ENCODE measurements around the gene IPO13.

The IPO13 gene

GRCh38 chr1:43949678-43950077, 2.9 kb downstream of the IPO13 start:
- DNase-seq (ENCODE audit: insufficient read length, low spot score) (no peak), FAIRE-seq (no peak)
- TF ChIP-seq POLR2A (IDR thresholded peaks at IDR 0.05; ENCODE audit: low read depth, low read length): no peak

- TF ChIP-seq POLR2A (IDR thresholded peaks at IDR 0.05; ENCODE audit: low read depth, low read length): no peak
- DNase-seq (ENCODE audit: insufficient read length, low spot score): peak; percentile 31
- FAIRE-seq: no peak
These were observed 4.6 kb downstream of the IPO13 start for GRCh38 chr1:43951021-43951985.

- no peak for TF ChIP-seq POLR2A (IDR thresholded peaks at IDR 0.05; ENCODE audit: low read depth, low read length)
- no peak for DNase-seq (ENCODE audit: insufficient read length, low spot score)
- no peak for FAIRE-seq
These were observed 6.1 kb downstream of the IPO13 start for GRCh38 chr1:43952731-43953346.

GRCh38 chr1:43953361-43953760, 6.6 kb downstream of the IPO13 start:
- TF ChIP-seq POLR2A (IDR thresholded peaks at IDR 0.05; ENCODE audit: low read depth, low read length): no peak
- DNase-seq (ENCODE audit: insufficient read length, low spot score): no peak
- FAIRE-seq: no peak

GRCh38 chr1:43954036-43954435, 7.3 kb downstream of the IPO13 start:
- TF ChIP-seq POLR2A (IDR thresholded peaks at IDR 0.05; ENCODE audit: low read depth, low read length): no peak
- FAIRE-seq: no peak
- no peak for DNase-seq (ENCODE audit: insufficient read length, low spot score)

- no peak for TF ChIP-seq POLR2A (IDR thresholded peaks at IDR 0.05; ENCODE audit: low read depth, low read length)
- DNase-seq (ENCODE audit: insufficient read length, low spot score): no peak
- FAIRE-seq: no peak
These were observed 9.5 kb downstream of the IPO13 start for GRCh38 chr1:43956234-43956633.

GRCh38 chr1:43957407-43958040, 10.8 kb downstream of the IPO13 start:
- DNase-seq (ENCODE audit: insufficient read length, low spot score) (no peak), FAIRE-seq (no peak)
- TF ChIP-seq POLR2A (IDR thresholded peaks at IDR 0.05; ENCODE audit: low read depth, low read length): no peak

- DNase-seq (ENCODE audit: insufficient read length, low spot score) (no peak), FAIRE-seq (no peak)
- TF ChIP-seq POLR2A (IDR thresholded peaks at IDR 0.05; ENCODE audit: low read depth, low read length): no peak
These were observed 11.9 kb downstream of the IPO13 start for GRCh38 chr1:43958351-43959255.

- no peak for TF ChIP-seq POLR2A (IDR thresholded peaks at IDR 0.05; ENCODE audit: low read depth, low read length)
- DNase-seq (ENCODE audit: insufficient read length, low spot score) (no peak), FAIRE-seq (no peak)
These were observed 14.0 kb downstream of the IPO13 start for GRCh38 chr1:43960798-43961197.

GRCh38 chr1:43961692-43962091, 14.9 kb downstream of the IPO13 start:
- DNase-seq (ENCODE audit: insufficient read length, low spot score) (no peak), FAIRE-seq (no peak)
- no peak for TF ChIP-seq POLR2A (IDR thresholded peaks at IDR 0.05; ENCODE audit: low read depth, low read length)

- no peak for DNase-seq (ENCODE audit: insufficient read length, low spot score)
- FAIRE-seq: no peak
- TF ChIP-seq POLR2A (IDR thresholded peaks at IDR 0.05; ENCODE audit: low read depth, low read length): no peak
These were observed 15.6 kb downstream of the IPO13 start for GRCh38 chr1:43962324-43962723.

GRCh38 chr1:43963006-43963405, 16.3 kb downstream of the IPO13 start:
- no peak for DNase-seq (ENCODE audit: insufficient read length, low spot score)
- TF ChIP-seq POLR2A (IDR thresholded peaks at IDR 0.05; ENCODE audit: low read depth, low read length): no peak
- FAIRE-seq: no peak

GRCh38 chr1:43963890-43964289, 17.1 kb downstream of the IPO13 start:
- no peak for FAIRE-seq
- no peak for DNase-seq (ENCODE audit: insufficient read length, low spot score)
- no peak for TF ChIP-seq POLR2A (IDR thresholded peaks at IDR 0.05; ENCODE audit: low read depth, low read length)
